Measurements from ENCODE around the gene SPAG6.
A peak's percentile ranks its signal among the peaks of the same experiment; 100 is the strongest.

Gene SPAG6

DNA sequence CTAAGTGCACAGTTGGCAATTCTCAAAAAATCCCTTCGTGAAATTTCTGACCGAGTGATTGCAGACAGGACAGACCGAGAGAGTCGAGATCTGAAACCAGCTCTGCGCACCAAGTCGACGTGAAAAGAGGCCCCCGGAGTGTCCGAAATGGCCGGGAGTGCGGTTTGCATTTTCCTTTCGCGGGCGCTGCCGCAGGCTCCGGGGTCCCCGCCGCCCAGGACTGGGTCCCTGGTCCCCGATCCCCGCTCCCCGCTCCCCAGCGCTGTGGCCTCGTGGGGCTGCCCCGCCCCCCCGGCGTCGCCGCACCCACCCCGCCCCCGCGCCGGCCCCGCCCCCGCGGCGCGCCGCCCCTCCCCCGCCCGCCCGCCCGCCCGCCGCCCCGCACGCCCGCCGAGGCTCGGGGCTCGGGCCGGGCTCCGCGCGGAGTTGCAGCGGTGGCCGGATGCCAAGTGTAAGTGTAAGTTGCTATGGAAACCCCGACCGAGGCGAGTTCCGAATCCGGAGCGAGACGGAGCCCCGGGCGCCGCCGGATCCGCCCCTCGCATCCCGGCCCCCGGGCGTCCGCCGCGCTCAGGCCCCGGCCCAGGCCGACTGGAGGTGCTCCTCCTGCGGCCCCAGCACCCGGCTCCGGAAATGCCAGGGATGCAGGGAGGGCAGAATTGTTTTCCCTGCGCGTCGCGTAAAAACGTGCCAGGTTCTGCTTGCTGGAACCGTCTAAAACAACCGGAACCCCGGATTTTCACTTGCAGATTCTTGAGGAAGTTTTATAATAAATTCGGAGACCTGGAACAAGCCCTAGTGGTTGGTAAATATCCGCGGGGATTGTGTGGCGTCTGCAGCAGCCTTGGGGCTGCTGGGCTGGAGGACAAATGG lies 19.8 kb upstream of the SPAG6 start (continued):
- TF ChIP-seq ZNF274 (IDR thresholded peaks at IDR 0.05; ENCODE audit: low read length) (no peak), ZNF274 (tag by site-specific recombination; IDR thresholded peaks at IDR 0.05; ENCODE audit: borderline replicate concordance) (no peak), MEIS1 (CRISPR knock-in tag; IDR thresholded peaks at IDR 0.05; ENCODE audit: borderline replicate concordance) (no peak), ZNF341 (tag by site-specific recombination; IDR thresholded peaks at IDR 0.05; ENCODE audit: low read depth) (no peak), WT1 (tag by site-specific recombination; IDR thresholded peaks at IDR 0.05) (no peak), YY1 (tag by site-specific recombination; IDR thresholded peaks at IDR 0.05) (no peak), ZNF514 (tag by site-specific recombination; IDR thresholded peaks at IDR 0.05) (no peak), ZNF777 (tag by site-specific recombination; IDR thresholded peaks at IDR 0.05; ENCODE audit: borderline replicate concordance) (no peak), ZNF768 (tag by site-specific recombination; IDR thresholded peaks at IDR 0.05) (no peak), ZNF2 (tag by site-specific recombination; IDR thresholded peaks at IDR 0.05) (no peak), ZBTB20 (tag by site-specific recombination; IDR thresholded peaks at IDR 0.05) (peak; percentile 96), ZNF223 (tag by site-specific recombination; IDR thresholded peaks at IDR 0.05) (no peak), KLF9 (tag by site-specific recombination; IDR thresholded peaks at IDR 0.05; ENCODE audit: low read depth) (peak; percentile 66; the same call in 1 of the 2 replicates), ZNF707 (tag by site-specific recombination; IDR thresholded peaks at IDR 0.05) (no peak), TCF7L2 (IDR thresholded peaks at IDR 0.05; ENCODE audit: borderline replicate concordance, low read depth, low read length) (no peak), SALL2 (tag by site-specific recombination; IDR thresholded peaks at IDR 0.05; ENCODE audit: borderline replicate concordance) (no peak), ZNF660 (tag by site-specific recombination; IDR thresholded peaks at IDR 0.05) (peak; percentile 88), ZNF555 (tag by site-specific recombination; conservative IDR thresholded peaks at IDR 0.05) (no peak), ZNF791 (tag by site-specific recombination; IDR thresholded peaks at IDR 0.05) (no peak), MYNN (tag by site-specific recombination; IDR thresholded peaks at IDR 0.05; ENCODE audit: borderline replicate concordance) (no peak), GLI4 (tag by site-specific recombination; IDR thresholded peaks at IDR 0.05) (no peak), KLF10 (tag by site-specific recombination; IDR thresholded peaks at IDR 0.05) (peak; percentile 39; the same call in 1 of the 2 replicates), ZSCAN30 (tag by site-specific recombination; IDR thresholded peaks at IDR 0.05) (peak; percentile 84), KLF7 (tag by site-specific recombination; IDR thresholded peaks at IDR 0.05; ENCODE audit: borderline replicate concordance) (no peak)
- TF ChIP-seq, protein P1, sequence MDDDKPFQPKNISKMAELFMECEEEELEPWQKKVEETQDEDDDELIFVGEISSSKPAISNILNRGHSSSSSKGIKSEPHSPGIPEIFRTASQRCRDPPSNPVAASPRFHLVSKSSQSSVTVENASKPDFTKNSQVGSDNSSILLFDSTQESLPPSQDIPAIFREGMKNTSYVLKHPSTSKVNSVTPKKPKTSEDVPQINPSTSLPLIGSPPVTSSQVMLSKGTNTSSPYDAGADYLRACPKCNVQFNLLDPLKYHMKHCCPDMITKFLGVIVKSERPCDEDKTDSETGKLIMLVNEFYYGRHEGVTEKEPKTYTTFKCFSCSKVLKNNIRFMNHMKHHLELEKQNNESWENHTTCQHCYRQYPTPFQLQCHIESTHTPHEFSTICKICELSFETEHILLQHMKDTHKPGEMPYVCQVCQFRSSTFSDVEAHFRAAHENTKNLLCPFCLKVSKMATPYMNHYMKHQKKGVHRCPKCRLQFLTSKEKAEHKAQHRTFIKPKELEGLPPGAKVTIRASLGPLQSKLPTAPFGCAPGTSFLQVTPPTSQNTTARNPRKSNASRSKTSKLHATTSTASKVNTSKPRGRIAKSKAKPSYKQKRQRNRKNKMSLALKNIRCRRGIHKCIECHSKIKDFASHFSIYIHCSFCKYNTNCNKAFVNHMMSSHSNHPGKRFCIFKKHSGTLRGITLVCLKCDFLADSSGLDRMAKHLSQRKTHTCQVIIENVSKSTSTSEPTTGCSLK (tag by site-specific recombination; IDR thresholded peaks at IDR 0.05): no peak
- TF ChIP-seq, protein P2, sequence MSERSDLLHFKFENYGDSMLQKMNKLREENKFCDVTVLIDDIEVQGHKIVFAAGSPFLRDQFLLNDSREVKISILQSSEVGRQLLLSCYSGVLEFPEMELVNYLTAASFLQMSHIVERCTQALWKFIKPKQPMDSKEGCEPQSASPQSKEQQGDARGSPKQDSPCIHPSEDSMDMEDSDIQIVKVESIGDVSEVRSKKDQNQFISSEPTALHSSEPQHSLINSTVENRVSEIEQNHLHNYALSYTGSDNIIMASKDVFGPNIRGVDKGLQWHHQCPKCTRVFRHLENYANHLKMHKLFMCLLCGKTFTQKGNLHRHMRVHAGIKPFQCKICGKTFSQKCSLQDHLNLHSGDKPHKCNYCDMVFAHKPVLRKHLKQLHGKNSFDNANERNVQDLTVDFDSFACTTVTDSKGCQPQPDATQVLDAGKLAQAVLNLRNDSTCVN (tag by site-specific recombination; optimal IDR thresholded peaks at IDR 0.05): peak; percentile 49
- TF ChIP-seq, protein P3, sequence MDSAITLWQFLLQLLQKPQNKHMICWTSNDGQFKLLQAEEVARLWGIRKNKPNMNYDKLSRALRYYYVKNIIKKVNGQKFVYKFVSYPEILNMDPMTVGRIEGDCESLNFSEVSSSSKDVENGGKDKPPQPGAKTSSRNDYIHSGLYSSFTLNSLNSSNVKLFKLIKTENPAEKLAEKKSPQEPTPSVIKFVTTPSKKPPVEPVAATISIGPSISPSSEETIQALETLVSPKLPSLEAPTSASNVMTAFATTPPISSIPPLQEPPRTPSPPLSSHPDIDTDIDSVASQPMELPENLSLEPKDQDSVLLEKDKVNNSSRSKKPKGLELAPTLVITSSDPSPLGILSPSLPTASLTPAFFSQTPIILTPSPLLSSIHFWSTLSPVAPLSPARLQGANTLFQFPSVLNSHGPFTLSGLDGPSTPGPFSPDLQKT (IDR thresholded peaks at IDR 0.05; ENCODE audit: borderline replicate concordance, low read depth, low read length): no peak
- TF ChIP-seq, protein P4, sequence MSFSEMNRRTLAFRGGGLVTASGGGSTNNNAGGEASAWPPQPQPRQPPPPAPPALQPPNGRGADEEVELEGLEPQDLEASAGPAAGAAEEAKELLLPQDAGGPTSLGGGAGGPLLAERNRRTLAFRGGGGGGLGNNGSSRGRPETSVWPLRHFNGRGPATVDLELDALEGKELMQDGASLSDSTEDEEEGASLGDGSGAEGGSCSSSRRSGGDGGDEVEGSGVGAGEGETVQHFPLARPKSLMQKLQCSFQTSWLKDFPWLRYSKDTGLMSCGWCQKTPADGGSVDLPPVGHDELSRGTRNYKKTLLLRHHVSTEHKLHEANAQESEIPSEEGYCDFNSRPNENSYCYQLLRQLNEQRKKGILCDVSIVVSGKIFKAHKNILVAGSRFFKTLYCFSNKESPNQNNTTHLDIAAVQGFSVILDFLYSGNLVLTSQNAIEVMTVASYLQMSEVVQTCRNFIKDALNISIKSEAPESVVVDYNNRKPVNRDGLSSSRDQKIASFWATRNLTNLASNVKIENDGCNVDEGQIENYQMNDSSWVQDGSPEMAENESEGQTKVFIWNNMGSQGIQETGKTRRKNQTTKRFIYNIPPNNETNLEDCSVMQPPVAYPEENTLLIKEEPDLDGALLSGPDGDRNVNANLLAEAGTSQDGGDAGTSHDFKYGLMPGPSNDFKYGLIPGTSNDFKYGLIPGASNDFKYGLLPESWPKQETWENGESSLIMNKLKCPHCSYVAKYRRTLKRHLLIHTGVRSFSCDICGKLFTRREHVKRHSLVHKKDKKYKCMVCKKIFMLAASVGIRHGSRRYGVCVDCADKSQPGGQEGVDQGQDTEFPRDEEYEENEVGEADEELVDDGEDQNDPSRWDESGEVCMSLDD (tag by site-specific recombination; IDR thresholded peaks at IDR 0.05): no peak
- TF ChIP-seq, protein P5, sequence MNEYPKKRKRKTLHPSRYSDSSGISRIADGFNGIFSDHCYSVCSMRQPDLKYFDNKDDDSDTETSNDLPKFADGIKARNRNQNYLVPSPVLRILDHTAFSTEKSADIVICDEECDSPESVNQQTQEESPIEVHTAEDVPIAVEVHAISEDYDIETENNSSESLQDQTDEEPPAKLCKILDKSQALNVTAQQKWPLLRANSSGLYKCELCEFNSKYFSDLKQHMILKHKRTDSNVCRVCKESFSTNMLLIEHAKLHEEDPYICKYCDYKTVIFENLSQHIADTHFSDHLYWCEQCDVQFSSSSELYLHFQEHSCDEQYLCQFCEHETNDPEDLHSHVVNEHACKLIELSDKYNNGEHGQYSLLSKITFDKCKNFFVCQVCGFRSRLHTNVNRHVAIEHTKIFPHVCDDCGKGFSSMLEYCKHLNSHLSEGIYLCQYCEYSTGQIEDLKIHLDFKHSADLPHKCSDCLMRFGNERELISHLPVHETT (tag by site-specific recombination; IDR thresholded peaks at IDR 0.05): no peak
- TF ChIP-seq, protein P6, sequence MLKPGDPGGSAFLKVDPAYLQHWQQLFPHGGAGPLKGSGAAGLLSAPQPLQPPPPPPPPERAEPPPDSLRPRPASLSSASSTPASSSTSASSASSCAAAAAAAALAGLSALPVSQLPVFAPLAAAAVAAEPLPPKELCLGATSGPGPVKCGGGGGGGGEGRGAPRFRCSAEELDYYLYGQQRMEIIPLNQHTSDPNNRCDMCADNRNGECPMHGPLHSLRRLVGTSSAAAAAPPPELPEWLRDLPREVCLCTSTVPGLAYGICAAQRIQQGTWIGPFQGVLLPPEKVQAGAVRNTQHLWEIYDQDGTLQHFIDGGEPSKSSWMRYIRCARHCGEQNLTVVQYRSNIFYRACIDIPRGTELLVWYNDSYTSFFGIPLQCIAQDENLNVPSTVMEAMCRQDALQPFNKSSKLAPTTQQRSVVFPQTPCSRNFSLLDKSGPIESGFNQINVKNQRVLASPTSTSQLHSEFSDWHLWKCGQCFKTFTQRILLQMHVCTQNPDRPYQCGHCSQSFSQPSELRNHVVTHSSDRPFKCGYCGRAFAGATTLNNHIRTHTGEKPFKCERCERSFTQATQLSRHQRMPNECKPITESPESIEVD (tag by site-specific recombination; IDR thresholded peaks at IDR 0.05): no peak

Measured in HEK293 (cell line).